SU-DHL-6 (cell line): Measurements from ENCODE around the gene TNPO2.

Experiments used
- CTCF ChIP-seq: fragments of 200-600 bp; sonication (generic); IDR thresholded peaks from one replicate; pipeline ENCODE4 v1.5.1; 2017; ENCODE audit warnings: antibody characterized with exemption, mild to moderate bottlenecking, low read length, moderate library complexity; ENCODE audit not compliant: insufficient read depth, poor library complexity, severe bottlenecking
- EZH2phosphoT487 ChIP-seq: fragments of 200-600 bp; sonication (generic), shearing (Covaris generic); conservative IDR thresholded peaks from 2 replicates; pipeline ENCODE4 v1.6.1; 2018; ENCODE audit warnings: mild to moderate bottlenecking, antibody characterized with exemption, low read length, moderate library complexity, mixed read lengths

GRCh38 chr19:12680034-12680433, 43.7 kb downstream of the TNPO2 start:
- no peak for TF ChIP-seq CTCF
- TF ChIP-seq EZH2phosphoT487: no peak
